MM.1S (cell line): Measurements from ENCODE around the gene AHRR.
"Not testable (repeated sequence)": the region's sequence is repeated elsewhere in the genome, so short reads cannot be mapped to it uniquely, and the experiment has no call there.

Experiments used
- DNase-seq: peaks from one replicate; pipeline ENCODE4 v3.0.0-alpha.2; 2015
- H2AFZ ChIP-seq: fragments of 300-600 bp; sonication (generic); 2 replicates; pipeline ENCODE4 v1.6.0; 2016; ENCODE audit warnings: antibody characterized with exemption, low read length
- H3F3A ChIP-seq: fragments of 300-600 bp; sonication (generic); 2 replicates; pipeline ENCODE4 v1.6.1; 2016; ENCODE audit warnings: mild to moderate bottlenecking, antibody characterized with exemption, low read length, moderate library complexity, mixed read lengths; ENCODE audit not compliant: insufficient read depth
- H3K27ac ChIP-seq: fragments of 300-600 bp; sonication (generic); 2 replicates; pipeline ENCODE4 v1.5.1; 2016; ENCODE audit warnings: mild to moderate bottlenecking, low read length
- H3K27me3 ChIP-seq: fragments of 300-600 bp; sonication (generic); replicated peaks from 2 replicates; pipeline ENCODE4 v1.6.0; 2016; ENCODE audit warnings: low read length; ENCODE audit not compliant: insufficient read depth
- H3K36me3 ChIP-seq: fragments of 300-600 bp; sonication (generic); replicated peaks from 2 replicates; pipeline ENCODE4 v1.6.1; 2016; ENCODE audit warnings: mild to moderate bottlenecking, low read length, mixed read lengths; ENCODE audit not compliant: insufficient read depth
- H3K4me1 ChIP-seq: fragments of 300-600 bp; sonication (generic); 2 replicates; pipeline ENCODE4 v1.6.1; 2016; ENCODE audit warnings: low read length, mixed read lengths
- H3K4me2 ChIP-seq: fragments of 300-600 bp; sonication (generic); 2 replicates; pipeline ENCODE4 v1.6.0; 2016; ENCODE audit warnings: low read depth, low read length
- H3K4me3 ChIP-seq: fragments of 300-600 bp; sonication (generic); 2 replicates; pipeline ENCODE4 v1.5.1; 2016; ENCODE audit warnings: low read length, mixed read lengths
- H3K79me2 ChIP-seq: fragments of 300-600 bp; sonication (generic); 2 replicates; pipeline ENCODE4 v1.6.1; 2016; ENCODE audit warnings: mixed run types, low read length, mixed read lengths
- H3K9ac ChIP-seq: fragments of 300-600 bp; sonication (generic); 2 replicates; pipeline ENCODE4 v1.6.1; 2016; ENCODE audit warnings: low read length, mixed read lengths
- H3K9me2 ChIP-seq: fragments of 300-600 bp; sonication (generic); replicated peaks from 2 replicates; pipeline ENCODE4 v1.6.1; 2016; ENCODE audit warnings: mild to moderate bottlenecking, low read length, mixed read lengths; ENCODE audit not compliant: insufficient read depth
- H3K9me3 ChIP-seq: fragments of 300-600 bp; sonication (generic); replicated peaks from 2 replicates; pipeline ENCODE4 v1.6.1; 2016; ENCODE audit warnings: mild to moderate bottlenecking, low read length, mixed read lengths; ENCODE audit not compliant: insufficient read depth
- H4K20me1 ChIP-seq: fragments of 300-600 bp; sonication (generic); 2 replicates; pipeline ENCODE4 v1.6.1; 2016; ENCODE audit warnings: mild to moderate bottlenecking, low read length, moderate library complexity, mixed read lengths; ENCODE audit not compliant: insufficient read depth
- CTCF ChIP-seq: fragments of 300-600 bp; sonication (generic); IDR thresholded peaks from 2 replicates; pipeline ENCODE4 v1.5.1; 2016; ENCODE audit warnings: antibody characterized with exemption, low read length, mixed read lengths
- EZH2 ChIP-seq: fragments of 300-600 bp; sonication (generic); optimal IDR thresholded peaks from 2 replicates; pipeline ENCODE3; 2017; ENCODE audit warnings: low read depth, mild to moderate bottlenecking, antibody characterized with exemption, low read length, mixed read lengths
- EZH2phosphoT487 ChIP-seq: fragments of 300-600 bp; sonication (generic); IDR thresholded peaks from 2 replicates; pipeline ENCODE4 v1.6.1; 2018; ENCODE audit warnings: antibody characterized with exemption, low read length

The AHRR gene

GRCh38 chr5:485946-486491, 164.5 kb downstream of the AHRR start:
- no peaks in the 10 kb centered on the region for H3K9me2 ChIP-seq
- no peak for DNase-seq
- H3K27me3 ChIP-seq = peaks cover 69% of the 10 kb centered on the region
- H3K4me3 ChIP-seq = no peak overlapping the region
- no peak overlapping the region for H3K27ac ChIP-seq
- H3K4me1 ChIP-seq = no peaks in the 10 kb centered on the region
- H3K79me2 ChIP-seq = no peaks in the 10 kb centered on the region
- H3K9me3 ChIP-seq = no peaks in the 10 kb centered on the region
- no peaks in the 10 kb centered on the region for H3K36me3 ChIP-seq
- H3F3A ChIP-seq = no peaks in the 10 kb centered on the region
- TF ChIP-seq CTCF (no peak), EZH2 (no peak), EZH2phosphoT487 (no peak)
- no peaks in the 10 kb centered on the region for H4K20me1 ChIP-seq
- H2AFZ ChIP-seq = no peak overlapping the region
- no peak overlapping the region for H3K9ac ChIP-seq
- H3K4me2 ChIP-seq = no peak overlapping the region

DNA sequence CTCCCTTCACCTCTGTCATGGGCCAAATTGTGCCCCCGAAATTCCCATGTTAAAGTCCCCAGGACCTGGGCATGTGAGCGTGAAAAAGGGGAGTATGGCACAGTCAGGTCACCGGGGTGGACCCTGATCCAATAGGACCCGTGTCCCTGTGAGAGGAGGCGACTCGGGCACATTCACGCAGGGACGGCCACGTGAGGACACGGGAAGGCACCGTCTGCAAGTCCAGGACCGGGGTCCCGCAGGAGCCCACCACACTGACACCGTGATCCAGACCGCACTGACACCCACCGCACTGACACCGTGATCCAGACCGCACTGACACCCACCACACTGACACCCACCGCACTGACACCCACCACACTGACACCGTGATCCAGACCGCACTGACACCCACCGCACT, 165.1 kb downstream of the AHRR start:
- H3K4me2 ChIP-seq = not testable (repeated sequence)
- H3K27me3 ChIP-seq = peaks cover 70% of the 10 kb centered on the region

More for the DNA sequence above, 165.1 kb downstream of the AHRR start:
- H3K9ac ChIP-seq, H3K9me2 ChIP-seq, H2AFZ ChIP-seq, H4K20me1 ChIP-seq, H3K27ac ChIP-seq, H3K9me3 ChIP-seq, H3K79me2 ChIP-seq, H3F3A ChIP-seq, H3K4me1 ChIP-seq, DNase-seq, H3K4me3 ChIP-seq, H3K36me3 ChIP-seq: not testable (repeated sequence)
